ENCODE measurements around the gene GNAL. TPM values are rescaled to one million over a fixed set of nuclear protein-coding genes. Genes with fewer than 3 reads are reported as not detected.

GNAL gene
- total and polyA plus RNA-seq, 2 experiments from 2014 or later: 7.5 to 21.6 TPM

- no peak for TF ChIP-seq CTCF (conservative IDR thresholded peaks at IDR 0.05; ENCODE audit: low read depth in 2 of 2)
- no peak for TF ChIP-seq EZH2 (IDR thresholded peaks at IDR 0.05; ENCODE audit: low read depth, unreplicated experiment)
- no peak for TF ChIP-seq CREB1 (CRISPR knock-in tag; IDR thresholded peaks at IDR 0.05; ENCODE audit: low read depth)
- no peak for TF ChIP-seq EZH2phosphoT487 (IDR thresholded peaks at IDR 0.05; ENCODE audit: unreplicated experiment)
- TF ChIP-seq ZNF114 (CRISPR knock-in tag; IDR thresholded peaks at IDR 0.05): no peak
- no peak for TF ChIP-seq STAT1 (IDR thresholded peaks at IDR 0.05; ENCODE audit: unreplicated experiment)
- TF ChIP-seq NANOG (IDR thresholded peaks at IDR 0.05; ENCODE audit: borderline replicate concordance): no peak
These were observed 16.9 kb upstream of the GNAL start (continued) for GRCh38 chr18:11672198-11672597.

GRCh38 chr18:11672846-11673454, 16.1 kb upstream of the GNAL start:
- Mint-ChIP-seq H3K27me3 (ENCODE audit: insufficient read depth, low read depth, poor library complexity) (peaks cover 18% of the 10 kb centered on the region), H3K27ac (no peak overlapping the region), H3K4me3 (no peak overlapping the region), H3K36me3 (ENCODE audit: low read depth) (no peaks in the 10 kb centered on the region), H3K4me1 (peaks cover 22% of the 10 kb centered on the region), H3K9me3 (no peaks in the 10 kb centered on the region)
- Histone ChIP-seq H3K4me3 (no peak overlapping the region), H2AFZ (no peak overlapping the region), H3K79me2 (replicated peaks; ENCODE audit: insufficient read depth) (no peaks in the 10 kb centered on the region), H3K9me2 (ENCODE audit: insufficient read depth) (no peaks in the 10 kb centered on the region; the same call in 1 of the 2 replicates), H3F3A (replicated peaks; ENCODE audit: low read depth) (no peaks in the 10 kb centered on the region), H3K4me2 (no peak overlapping the region), H3K27me3 (ENCODE audit: insufficient read depth) (no peaks in the 10 kb centered on the region), H4K20me1 (replicated peaks; ENCODE audit: insufficient read depth) (no peaks in the 10 kb centered on the region), H3K27ac (ENCODE audit: low read depth) (no peak overlapping the region), H3K4me1 (ENCODE audit: insufficient read depth) (no peaks in the 10 kb centered on the region; the same call in 1 of the 2 replicates), H3K36me3 (ENCODE audit: insufficient read depth) (no peaks in the 10 kb centered on the region)
- no peak for TF ChIP-seq CREB1 (CRISPR knock-in tag; IDR thresholded peaks at IDR 0.05; ENCODE audit: low read depth)
- no peak for TF ChIP-seq EZH2phosphoT487 (IDR thresholded peaks at IDR 0.05; ENCODE audit: unreplicated experiment)
- no peak for TF ChIP-seq ZNF114 (CRISPR knock-in tag; IDR thresholded peaks at IDR 0.05)
- no peak for TF ChIP-seq JUNB (IDR thresholded peaks at IDR 0.05; ENCODE audit: unreplicated experiment)
- no peak for TF ChIP-seq POLR2AphosphoS5 (IDR thresholded peaks at IDR 0.05; ENCODE audit: low read depth)
- TF ChIP-seq ZNF331 (CRISPR knock-in tag; IDR thresholded peaks at IDR 0.05; ENCODE audit: low read depth): no peak
- TF ChIP-seq STAT1 (IDR thresholded peaks at IDR 0.05; ENCODE audit: unreplicated experiment): no peak
- no peak for DNase-seq (ENCODE audit: low spot score)
- no peak for ATAC-seq

- no peak for ATAC-seq
- Mint-ChIP-seq H3K27me3 (ENCODE audit: insufficient read depth, low read depth, poor library complexity) (peaks cover 18% of the 10 kb centered on the region), H3K27ac (no peak overlapping the region), H3K9me3 (no peaks in the 10 kb centered on the region), H3K36me3 (ENCODE audit: low read depth) (no peaks in the 10 kb centered on the region), H3K4me3 (no peak overlapping the region), H3K4me1 (peaks cover 18% of the 10 kb centered on the region)
- Histone ChIP-seq H3K4me2 (no peak overlapping the region), H2AFZ (no peak overlapping the region), H3K36me3 (ENCODE audit: insufficient read depth) (no peaks in the 10 kb centered on the region), H3F3A (replicated peaks; ENCODE audit: low read depth) (no peaks in the 10 kb centered on the region), H3K27me3 (ENCODE audit: insufficient read depth) (no peaks in the 10 kb centered on the region), H3K9me2 (ENCODE audit: insufficient read depth) (no peaks in the 10 kb centered on the region; the same call in 1 of the 2 replicates), H3K4me1 (ENCODE audit: insufficient read depth) (no peaks in the 10 kb centered on the region; the same call in 1 of the 2 replicates), H3K27ac (ENCODE audit: low read depth) (no peak overlapping the region), H3K4me3 (no peak overlapping the region), H4K20me1 (replicated peaks; ENCODE audit: insufficient read depth) (no peaks in the 10 kb centered on the region), H3K79me2 (replicated peaks; ENCODE audit: insufficient read depth) (no peaks in the 10 kb centered on the region)
- TF ChIP-seq NANOG (IDR thresholded peaks at IDR 0.05; ENCODE audit: borderline replicate concordance) (no peak), EZH2phosphoT487 (IDR thresholded peaks at IDR 0.05; ENCODE audit: unreplicated experiment) (no peak), CREB1 (CRISPR knock-in tag; IDR thresholded peaks at IDR 0.05; ENCODE audit: low read depth) (no peak), ZNF114 (CRISPR knock-in tag; IDR thresholded peaks at IDR 0.05) (no peak), ETS1 (IDR thresholded peaks at IDR 0.05) (no peak), JUNB (IDR thresholded peaks at IDR 0.05; ENCODE audit: unreplicated experiment) (no peak), REST (IDR thresholded peaks at IDR 0.05; ENCODE audit: unreplicated experiment) (no peak), EZH2 (IDR thresholded peaks at IDR 0.05; ENCODE audit: low read depth, unreplicated experiment) (no peak), POLR2AphosphoS5 (IDR thresholded peaks at IDR 0.05; ENCODE audit: low read depth) (no peak)
- DNase-seq (ENCODE audit: low spot score): no peak
These were observed 15.5 kb upstream of the GNAL start for GRCh38 chr18:11673560-11673959.

Measured in GM23338 (cell line).